Fibroblast of skin of abdomen (primary cell): Measurements from ENCODE around the gene TEX13C. TPM values are rescaled to one million over a fixed set of nuclear protein-coding genes. Genes with fewer than 3 reads are reported as not detected.
"Not testable (repeated sequence)": the region's sequence is repeated elsewhere in the genome, so short reads cannot be mapped to it uniquely, and the experiment has no call there.

ENCODE experiments used
- DNase-seq: peaks from one replicate; pipeline ENCODE4 v3.0.0-alpha.2; 2013
- polyA plus RNA-seq, 2 experiments: library from polyadenylated mRNA; unstranded; fragments of 120-200 nt; gene quantifications; one replicate each; pipeline ENCODE4 v1.2.1, GENCODE V29; 2013; ENCODE audit not compliant: insufficient read length in 2 of 2

TEX13C gene
- not detected for polyA plus RNA-seq (2013, experiment 1 of 2; ENCODE audit: insufficient read length)
- not detected for polyA plus RNA-seq (2013, experiment 2 of 2; ENCODE audit: insufficient read length)

DNA sequence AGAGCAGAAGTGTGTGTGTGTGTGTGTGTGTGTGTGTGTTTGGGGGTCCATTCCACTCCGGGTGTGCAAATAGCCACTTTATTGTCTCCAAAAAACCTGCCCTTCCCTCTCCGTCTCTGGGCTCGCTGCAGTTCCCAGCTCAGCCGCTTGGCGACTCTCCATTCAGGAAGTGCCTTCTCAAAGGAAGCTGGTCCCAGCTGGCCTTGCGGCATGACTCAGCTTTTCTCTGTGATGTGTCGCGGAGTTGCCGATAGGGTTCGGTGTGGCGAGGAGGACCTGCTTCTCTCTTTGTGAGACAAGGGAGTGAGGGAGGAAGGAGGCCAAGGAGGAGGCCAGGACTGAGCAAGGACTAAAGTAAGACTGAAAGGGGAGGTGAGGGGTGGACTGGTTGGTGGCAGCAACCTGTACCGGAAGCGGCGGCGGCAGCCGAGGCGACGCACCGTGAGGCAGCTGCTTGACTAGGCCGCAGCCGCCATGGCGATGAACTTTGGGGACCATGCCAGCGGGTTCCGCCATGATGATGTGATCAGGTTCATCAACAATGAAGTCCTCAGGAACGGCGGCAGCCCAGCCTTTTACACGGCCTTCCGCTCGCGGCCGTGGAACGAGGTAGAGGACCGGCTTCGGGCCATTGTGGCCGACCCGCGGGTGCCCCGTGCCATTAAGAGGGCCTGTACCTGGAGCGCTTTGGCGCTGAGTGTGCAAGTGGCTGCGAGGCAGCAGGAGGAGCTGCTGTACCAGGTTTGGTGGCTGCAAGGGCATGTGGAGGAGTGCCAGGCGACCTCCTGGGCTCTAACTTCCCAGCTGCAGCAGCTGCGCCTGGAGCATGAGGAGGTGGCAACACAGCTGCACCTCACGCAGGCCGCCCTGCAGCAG, at the start of gene TEX13C:
TSS of gene TEX13C (plus strand) at position 226 of the 876 bp plus-strand sequence. CDS start at position 475, 249 bp downstream.
- DNase-seq: no peak

DNA sequence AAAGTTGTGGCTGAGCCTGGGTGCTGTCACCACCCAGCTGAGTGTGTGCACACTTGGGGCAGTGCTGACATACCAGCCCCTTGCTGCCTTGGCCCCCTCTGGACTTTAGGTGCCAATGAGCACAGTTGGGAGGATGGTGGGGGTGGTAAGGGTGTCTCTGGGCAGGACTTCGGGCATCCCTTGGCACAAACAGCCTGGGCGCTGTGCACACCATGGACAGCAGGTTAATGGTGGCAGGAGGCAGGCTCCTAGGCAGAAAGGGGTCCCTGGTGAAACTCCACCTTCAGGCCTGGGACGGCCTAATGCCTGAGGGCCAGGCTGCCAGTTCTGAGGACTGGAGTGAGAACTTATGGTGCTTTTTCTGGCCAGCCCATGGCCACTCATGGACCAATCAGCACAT, 32.4 kb upstream of the TEX13C start:
- no peak for DNase-seq

DNA sequence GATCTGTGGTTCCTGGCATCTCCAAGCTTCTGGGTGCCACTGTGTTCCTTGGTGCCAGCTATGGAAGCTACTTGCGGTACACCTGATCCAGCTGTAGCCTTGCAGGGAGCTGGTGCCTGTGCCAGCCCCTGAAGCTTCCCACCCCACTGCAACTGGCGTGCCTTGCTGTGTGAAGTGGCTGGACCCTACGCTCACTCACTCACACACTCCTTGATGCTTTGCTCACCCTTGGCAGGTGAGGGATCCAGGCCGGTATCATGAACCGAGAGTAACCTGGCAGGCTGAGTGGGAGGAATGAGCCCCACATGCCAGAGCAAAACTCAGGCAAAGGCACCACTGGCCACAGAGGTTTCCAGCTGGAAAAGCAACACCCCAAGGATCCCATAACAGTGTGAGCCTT, 31.3 kb upstream of the TEX13C start:
- DNase-seq: no peak

DNA sequence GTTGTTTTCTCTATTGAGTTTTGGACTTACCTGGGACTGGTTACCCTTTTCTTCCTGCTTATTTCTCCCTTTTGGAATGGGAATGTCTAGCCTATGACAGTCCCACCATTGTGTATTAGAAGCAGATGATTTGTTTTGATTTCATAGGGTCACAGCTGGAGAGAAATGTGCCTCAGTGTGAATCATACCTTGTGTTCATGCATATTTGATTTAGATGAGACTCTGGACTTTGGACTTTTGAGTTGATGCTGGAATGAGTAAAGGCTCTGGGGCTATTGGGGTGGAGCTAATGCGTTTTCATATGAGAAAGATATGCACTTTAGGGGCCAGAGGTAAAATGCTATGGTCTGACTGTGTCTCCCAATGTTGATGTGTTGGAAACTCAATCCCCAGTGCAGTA, 30.5 kb upstream of the TEX13C start:
- peak; percentile 3 for DNase-seq

DNA sequence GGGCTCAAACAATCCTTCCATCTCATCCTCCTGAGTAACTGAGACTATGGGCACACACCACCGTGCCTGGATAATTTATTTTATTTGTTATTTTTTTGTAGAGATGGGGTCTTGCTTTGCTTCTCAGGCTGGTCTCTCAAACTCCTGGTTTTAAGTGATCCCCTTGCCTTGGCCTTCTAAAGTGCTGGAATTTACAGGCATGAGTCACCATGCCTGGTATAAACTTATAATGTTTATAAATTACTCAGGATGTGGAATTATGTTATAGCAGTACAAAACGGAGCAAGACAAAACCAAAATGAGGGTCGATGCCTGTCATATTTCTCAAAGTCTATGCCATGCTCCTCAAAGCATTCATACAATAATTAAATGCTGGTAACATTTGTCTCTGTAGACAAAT, 29.8 kb upstream of the TEX13C start:
- DNase-seq: peak; percentile 4

DNA sequence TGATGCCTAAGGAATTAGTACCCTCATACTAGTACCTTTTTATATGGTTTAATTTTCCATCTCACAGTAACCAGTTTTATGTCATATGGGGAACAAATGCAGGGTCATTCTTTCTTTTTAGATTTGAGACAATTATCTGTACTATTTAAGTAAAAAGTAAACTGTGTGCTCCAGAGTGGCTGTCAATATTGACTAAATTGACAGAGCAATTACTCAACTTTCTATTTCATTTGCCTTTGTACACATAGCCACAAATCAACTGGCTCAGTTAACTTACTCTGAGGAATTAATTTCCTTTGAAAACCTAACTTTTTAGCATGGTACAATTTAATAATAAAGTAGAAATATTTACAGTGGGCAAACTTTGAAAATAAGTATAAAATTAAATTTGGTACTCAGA, 28.5 kb upstream of the TEX13C start:
- no peak for DNase-seq

DNA sequence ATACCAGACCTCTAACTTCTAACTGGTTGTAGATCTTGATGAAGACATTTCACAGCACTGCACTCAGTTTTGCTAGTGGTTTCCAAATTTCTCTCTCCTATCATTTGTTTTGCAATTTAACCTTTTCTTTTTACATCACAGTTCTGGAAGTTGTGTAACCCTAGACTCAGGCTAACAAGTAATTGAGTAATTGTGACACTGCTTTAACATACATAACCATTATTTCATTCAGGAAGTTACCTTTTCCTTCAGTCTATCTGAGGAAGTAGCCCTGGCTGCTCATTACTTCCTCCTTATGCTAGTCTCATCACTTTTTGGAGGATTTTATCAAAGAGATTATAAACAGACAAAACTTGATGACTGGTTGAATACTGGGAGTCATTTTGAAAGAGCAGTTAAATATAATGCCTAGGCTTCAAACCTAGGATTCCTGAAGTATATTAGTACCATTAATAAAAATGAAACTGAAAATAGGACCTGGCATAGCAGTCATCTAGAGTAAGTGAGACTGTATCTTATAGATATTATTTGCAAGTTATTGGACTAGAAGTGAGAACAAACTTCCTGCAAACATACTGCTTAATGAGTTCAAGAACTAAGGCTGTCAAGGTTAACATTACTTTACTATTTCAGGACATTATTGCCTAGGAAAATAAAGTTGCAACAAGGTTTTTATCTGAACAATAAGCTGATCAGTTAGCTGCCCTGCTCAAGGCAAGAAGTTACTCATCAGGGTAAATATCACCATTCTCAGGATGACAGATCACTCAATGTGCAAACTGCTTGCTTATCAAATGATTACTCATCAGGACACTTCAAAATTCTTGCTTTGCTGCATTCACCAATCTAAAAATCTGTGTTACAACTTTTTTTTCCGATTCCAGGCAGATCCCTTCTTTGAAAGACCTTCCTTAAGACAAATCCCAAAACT, 25.6 kb upstream of the TEX13C start:
- no peak for DNase-seq

DNA sequence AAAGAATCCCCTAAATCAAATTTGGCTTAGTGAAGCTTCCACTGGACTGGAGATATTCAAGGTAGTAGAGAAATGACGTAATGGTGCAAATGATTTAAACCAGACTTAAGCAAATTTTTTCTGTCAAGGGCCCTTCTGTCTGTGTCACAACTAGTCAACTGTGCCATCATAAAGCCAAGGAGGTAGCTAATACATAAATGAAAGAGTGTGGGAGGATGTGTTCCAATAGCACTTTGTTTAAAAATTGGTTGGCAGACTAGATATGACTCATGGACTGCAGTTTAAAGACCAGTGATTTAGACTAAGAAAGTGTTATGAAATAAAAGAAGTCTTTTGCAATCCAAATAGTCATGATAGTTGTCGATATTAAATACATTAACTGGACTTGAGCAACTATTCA, 24.3 kb upstream of the TEX13C start:
- DNase-seq: peak; percentile 31

DNA sequence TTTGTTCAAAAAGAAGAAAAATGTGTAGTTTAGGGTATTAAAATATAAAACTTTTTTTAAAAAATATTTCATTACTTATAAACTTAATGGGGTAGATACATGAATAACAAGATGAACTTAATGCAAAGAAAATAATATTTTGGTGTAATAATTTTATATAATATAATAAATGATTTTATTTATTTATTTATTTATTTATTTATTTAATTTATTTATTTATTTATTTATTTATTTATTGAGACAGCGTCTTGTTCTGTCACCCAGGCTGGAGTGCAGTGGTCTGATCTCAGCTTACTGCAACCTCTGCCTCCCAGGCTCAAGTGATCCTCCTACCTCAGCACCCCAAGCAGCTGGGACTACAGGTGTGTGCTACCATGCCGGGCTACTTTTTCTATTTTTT, 20.8 kb upstream of the TEX13C start:
- no peak for DNase-seq

DNA sequence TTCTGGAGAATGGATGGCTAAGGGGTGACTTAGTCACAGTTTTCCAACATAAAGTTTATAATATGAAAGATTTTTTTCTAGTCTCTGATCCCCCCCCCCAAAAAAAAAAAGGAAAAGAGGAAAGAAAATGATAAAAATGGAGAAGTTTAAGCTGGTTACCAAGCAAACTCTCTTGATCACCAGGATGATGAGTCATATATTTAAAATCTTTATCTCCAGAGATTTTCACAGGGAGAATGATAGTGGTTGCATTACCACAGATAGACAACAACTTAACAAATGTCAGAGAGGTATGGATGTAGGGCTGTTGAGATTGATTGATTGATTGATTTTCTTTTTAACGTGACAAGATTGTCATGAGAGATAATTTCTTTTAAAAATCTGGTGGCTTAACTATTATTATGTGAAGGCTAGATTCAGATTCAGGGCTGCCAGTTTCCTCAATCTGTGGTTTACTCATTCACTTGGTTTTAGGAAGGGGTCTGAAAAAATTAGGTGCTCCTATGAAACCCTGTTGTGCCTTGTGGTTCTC, 13.3 kb upstream of the TEX13C start:
- no peak for DNase-seq

DNA sequence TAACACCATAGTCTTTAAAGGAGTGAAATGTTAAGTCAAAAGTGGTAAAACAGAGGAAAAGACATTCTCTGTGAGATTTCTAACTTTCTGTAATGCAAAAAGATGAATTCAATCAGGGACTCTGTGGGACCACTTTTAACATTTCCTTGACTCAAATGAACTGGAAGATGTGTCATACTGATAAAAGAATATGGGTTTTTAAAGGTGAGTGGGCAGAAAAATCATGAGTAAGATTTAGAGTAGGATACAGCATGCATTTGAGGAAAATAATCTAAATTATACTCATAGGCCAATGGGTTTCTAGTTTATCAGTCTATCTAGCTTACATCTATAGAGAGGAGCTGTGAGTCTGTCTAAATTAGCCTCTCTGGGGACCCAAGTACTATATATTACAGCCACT, 11.0 kb upstream of the TEX13C start:
- DNase-seq: no peak

DNA sequence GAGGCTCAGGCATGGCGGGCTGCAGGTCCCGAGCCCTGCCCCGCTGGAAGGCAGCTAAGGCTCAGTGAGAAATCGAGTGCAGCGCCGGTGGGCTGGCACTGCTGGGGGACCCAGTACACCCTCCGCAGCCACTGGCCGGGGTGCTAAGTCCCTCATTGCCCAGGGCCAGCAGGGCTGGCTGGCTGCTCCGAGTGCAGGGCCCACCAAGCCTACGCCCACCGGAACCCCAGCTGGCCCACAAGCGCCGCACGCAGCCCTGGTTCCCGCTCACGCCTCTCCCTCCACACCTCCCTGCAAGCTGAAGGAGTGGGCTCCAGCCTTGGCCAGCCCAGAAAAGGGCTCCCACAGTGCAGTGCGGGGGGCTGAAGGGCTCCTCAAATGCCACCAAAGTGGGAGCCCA, 505 bp upstream of the TEX13C start:
- DNase-seq: not testable (repeated sequence)

DNA sequence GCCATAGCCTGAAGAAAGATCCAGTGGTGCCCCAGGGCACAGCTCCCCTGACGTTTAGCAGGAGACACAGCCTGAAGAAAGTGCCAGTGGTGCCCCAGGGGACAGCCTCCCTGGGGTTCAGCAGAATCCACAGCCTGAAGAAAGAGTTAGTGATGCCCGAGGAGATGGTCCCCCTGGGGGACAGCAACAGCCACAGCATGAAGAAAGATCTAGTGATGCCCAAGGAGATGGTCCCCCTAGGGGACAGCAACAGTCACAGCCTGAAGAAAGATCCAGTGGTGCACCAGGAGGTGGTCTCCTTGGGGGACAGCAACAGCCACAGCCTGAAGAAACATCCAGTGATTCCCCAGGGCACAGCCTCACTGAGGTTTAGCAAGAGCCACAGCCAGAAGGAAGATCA, 2.8 kb downstream of the TEX13C start:
- no peak for DNase-seq

DNA sequence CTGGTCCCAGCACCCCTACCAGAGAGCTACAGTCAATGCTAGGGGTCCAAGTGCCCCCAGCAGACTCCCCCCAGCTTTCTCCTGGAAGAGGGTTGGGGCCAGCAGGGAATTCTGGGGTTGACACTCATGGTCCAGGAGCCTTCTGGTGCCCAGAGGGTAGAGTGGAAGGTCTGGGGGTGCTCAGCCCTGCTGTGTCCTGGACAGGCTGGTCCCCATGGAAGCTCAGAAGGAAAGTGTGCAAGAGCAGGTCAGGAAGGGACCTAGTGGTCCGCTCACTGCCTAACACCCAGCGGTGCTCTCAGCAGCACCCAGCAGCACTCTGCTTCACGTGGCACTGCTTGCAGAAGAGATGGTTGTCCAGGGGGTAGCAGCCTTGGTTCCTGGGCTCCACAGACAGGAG, 6.9 kb downstream of the TEX13C start:
- no peak for DNase-seq

DNA sequence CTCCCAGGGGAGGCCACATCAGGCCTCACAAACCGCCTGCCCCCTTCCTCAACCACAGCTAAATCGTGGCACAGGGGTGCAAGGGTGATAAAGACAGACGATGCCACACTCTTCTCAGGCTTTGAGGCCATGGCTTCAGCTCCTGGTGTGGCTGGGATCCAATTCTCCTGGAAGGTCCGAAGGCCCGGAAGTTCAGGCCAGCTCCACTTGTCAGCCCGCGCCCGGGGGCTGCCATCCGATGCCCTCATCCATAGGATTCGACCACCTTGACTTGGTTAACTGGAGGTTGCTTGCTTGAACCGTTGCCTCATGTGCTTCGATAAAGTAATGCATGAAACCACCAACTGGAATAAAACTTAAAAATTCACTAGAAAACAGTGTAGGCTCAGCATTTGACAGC, 8.2 kb downstream of the TEX13C start:
- DNase-seq: no peak

DNA sequence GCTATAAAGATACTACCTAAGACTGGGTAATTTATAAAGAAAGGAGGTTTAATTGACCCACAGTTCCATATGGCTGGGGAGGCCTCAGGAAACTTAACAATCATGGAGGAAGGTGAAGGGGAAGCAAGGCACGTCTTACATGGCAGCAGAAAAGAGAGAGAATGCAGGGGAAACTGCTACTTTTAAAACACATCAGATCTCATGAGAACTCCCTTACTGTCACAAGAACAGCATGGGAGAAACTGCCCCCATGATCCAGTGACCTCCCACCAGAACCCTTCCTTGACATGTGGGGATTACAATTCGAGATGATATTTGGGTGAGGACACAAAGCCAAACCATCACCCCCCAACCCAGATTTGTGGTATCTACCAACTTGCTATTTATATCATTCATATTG, 13.9 kb downstream of the TEX13C start:
- no peak for DNase-seq

DNA sequence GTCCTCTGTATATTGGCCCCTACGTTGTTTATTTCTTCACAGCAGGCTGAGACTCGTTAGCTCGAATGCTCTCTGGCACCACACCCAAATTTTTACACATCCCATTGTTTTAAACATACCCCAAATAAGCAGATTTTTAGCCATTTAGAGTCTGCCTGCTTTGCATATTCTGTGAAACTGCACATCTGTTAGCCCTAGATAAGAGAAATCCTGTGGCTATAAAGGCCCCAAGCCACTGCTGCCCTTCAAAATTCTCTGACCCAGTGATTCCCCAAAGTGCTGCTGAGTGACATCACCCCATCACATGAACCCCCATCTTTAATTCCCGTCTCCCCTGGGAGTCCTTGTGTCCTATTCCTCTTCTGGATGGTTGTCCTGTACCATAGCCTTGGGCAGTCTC, 20.8 kb downstream of the TEX13C start:
- DNase-seq: no peak

DNA sequence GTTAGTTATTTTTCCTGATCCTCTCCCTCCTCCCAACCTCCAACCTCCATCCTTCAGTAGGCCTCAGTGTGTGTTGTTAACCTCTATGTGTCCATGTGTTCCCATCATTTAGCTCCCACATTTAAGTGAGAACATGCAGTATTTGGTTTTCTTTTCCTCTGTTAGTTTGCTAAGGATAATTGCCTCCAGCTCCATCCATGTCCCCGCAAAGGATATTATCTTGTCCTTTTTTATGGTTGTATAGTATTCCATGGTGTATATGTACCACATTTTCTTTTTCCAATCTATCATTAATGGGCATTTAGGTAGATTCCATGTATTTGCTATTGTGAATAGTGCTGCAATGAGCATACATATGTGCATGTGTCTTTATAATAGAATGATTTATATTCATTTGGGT, 54.5 kb downstream of the TEX13C start:
- no peak for DNase-seq
